Endothelial cell of umbilical vein (primary cell): ENCODE data around the gene SMNDC1. TPM values are rescaled to one million over a fixed set of nuclear protein-coding genes. Genes with fewer than 3 reads are reported as not detected.

ENCODE experiments used
- BruUV-seq: library from RNA; stranded (reverse); fragments of 400-500 nt; replicated peaks from 2 replicates; lab custom pipeline; 2021; lab: Mats Ljungman, UMichigan
- CTCF ChIA-PET: fragments of 300-600, 350-600 bp; sonication (Branson Sonifier 250); formaldehyde crosslinking; loops from one replicate; lab custom pipeline; 2021; ENCODE audit warnings: antibody characterized with exemption, inconsistent platforms; lab: Charles Lee
- POLR2A ChIA-PET: fragments of 300-600, 350-600 bp; sonication (Branson Sonifier 250); formaldehyde crosslinking; loops from one replicate; lab custom pipeline; 2021; ENCODE audit warnings: antibody characterized with exemption, inconsistent platforms; lab: Charles Lee
- DNase-seq: peaks from one replicate; pipeline ENCODE4 v3.0.0-alpha.2; 2011; ENCODE audit warnings: low read depth, low spot score
- FAIRE-seq: peaks from 2 replicates; lab custom pipeline; 2011; peaks lifted over from hg19 to GRCh38; lab: Jason Lieb, UNC
- H2AFZ ChIP-seq: 2 replicates; pipeline ENCODE4 v1.6.0; 2012; ENCODE audit warnings: low read depth, low read length, control low read depth, inconsistent platforms
- H3K27ac ChIP-seq: 2 replicates; pipeline ENCODE4 v1.5.1; 2011; ENCODE audit warnings: low read depth, mild to moderate bottlenecking, control low read depth, low read length, moderate library complexity; ENCODE audit not compliant: insufficient read depth
- H3K27me3 ChIP-seq, 2 experiments: 2 replicates each; pipeline versions ENCODE4 v1.6.0 to v1.6.1; 2011; ENCODE audit warnings: low read length in 2 of 2, mixed read lengths in 1 of 2; ENCODE audit not compliant: control insufficient read depth in 2 of 2, insufficient read depth in 2 of 2
- H3K36me3 ChIP-seq, 2 experiments: 2 replicates in 1 of 2; 3 replicates in 1 of 2; pipeline ENCODE4 v1.5.1; 2011; ENCODE audit warnings: low read length in 2 of 2, mild to moderate bottlenecking in 1 of 2, moderate library complexity in 1 of 2; ENCODE audit not compliant: control insufficient read depth in 2 of 2, insufficient read depth in 2 of 2; ENCODE audit errors: extremely low read depth in 1 of 2
- H3K4me1 ChIP-seq: 3 replicates; pipeline ENCODE4 v1.5.1; 2011; ENCODE audit warnings: mild to moderate bottlenecking, low read length; ENCODE audit not compliant: control insufficient read depth, insufficient read depth; ENCODE audit errors: extremely low read depth
- H3K4me2 ChIP-seq: 2 replicates; pipeline ENCODE4 v1.6.1; 2011; ENCODE audit warnings: low read length, control low read depth, mixed read lengths; ENCODE audit not compliant: insufficient read depth
- H3K4me3 ChIP-seq, 3 experiments: fragments of 200-600 bp in 1 of 3; sonication (generic), shearing (Covaris generic) in 1 of 3; replicated peaks in 1 of 3; 2 replicates each; pipeline ENCODE4 v1.5.1; 2011 to 2016; ENCODE audit warnings: control low read depth in 3 of 3, low read length in 3 of 3, mild to moderate bottlenecking in 2 of 3, inconsistent platforms in 1 of 3, low read depth in 1 of 3, moderate library complexity in 1 of 3; ENCODE audit not compliant: insufficient read depth in 1 of 3
- H3K79me2 ChIP-seq: 2 replicates; pipeline ENCODE4 v1.6.0; 2012; ENCODE audit warnings: low read length, inconsistent platforms; ENCODE audit not compliant: control insufficient read depth, insufficient read depth
- H3K9ac ChIP-seq: replicated peaks from 2 replicates; pipeline ENCODE3; 2011; ENCODE audit warnings: low read length, control low read depth; ENCODE audit not compliant: insufficient read depth; ENCODE audit errors: extremely low read depth
- H3K9me1 ChIP-seq: replicated peaks from 3 replicates; pipeline ENCODE4 v1.6.0; 2011; ENCODE audit warnings: mild to moderate bottlenecking, low read length; ENCODE audit not compliant: control insufficient read depth, insufficient read depth; ENCODE audit errors: extremely low read depth
- H3K9me3 ChIP-seq: replicated peaks from 2 replicates; pipeline ENCODE4 v1.5.1; 2012; ENCODE audit warnings: low read length, inconsistent platforms; ENCODE audit not compliant: control insufficient read depth, insufficient read depth
- H4K20me1 ChIP-seq: replicated peaks from 2 replicates; pipeline ENCODE3; 2011; ENCODE audit warnings: mild to moderate bottlenecking, low read length; ENCODE audit not compliant: control insufficient read depth, insufficient read depth; ENCODE audit errors: extremely low read depth
- EZH2 ChIP-seq: IDR thresholded peaks from 2 replicates; pipeline ENCODE4 v1.6.1; 2012; ENCODE audit warnings: borderline replicate concordance, low read depth, mild to moderate bottlenecking, moderate library complexity, low read length, inconsistent platforms; ENCODE audit not compliant: severe bottlenecking
- FOS ChIP-seq: IDR thresholded peaks from 2 replicates; pipeline ENCODE4 v1.6.1; 2011; ENCODE audit warnings: mild to moderate bottlenecking, low read length, moderate library complexity, borderline replicate concordance; ENCODE audit not compliant: insufficient read depth
- GATA2 ChIP-seq: IDR thresholded peaks from 2 replicates; pipeline ENCODE4 v1.7.0; 2011; ENCODE audit warnings: low read depth, mild to moderate bottlenecking, moderate library complexity, mixed read lengths, low read length; ENCODE audit not compliant: insufficient read length, insufficient read depth
- JUN ChIP-seq: IDR thresholded peaks from 2 replicates; pipeline ENCODE4 v1.6.1; 2011; ENCODE audit warnings: borderline replicate concordance, low read depth; ENCODE audit not compliant: insufficient read length, insufficient read depth
- MYC ChIP-seq: IDR thresholded peaks from one replicate; pipeline ENCODE4 v1.6.1; 2011; ENCODE audit warnings: mild to moderate bottlenecking, low read depth, low read length
- POLR2A ChIP-seq: IDR thresholded peaks from 2 replicates; pipeline ENCODE4 v1.6.1; 2012; ENCODE audit warnings: low read depth, mild to moderate bottlenecking, control low read depth, low read length
- POLR2AphosphoS5 ChIP-seq: IDR thresholded peaks from 2 replicates; pipeline ENCODE4 v1.6.1; 2012; ENCODE audit warnings: low read depth, mild to moderate bottlenecking, control low read depth, low read length, moderate library complexity; ENCODE audit not compliant: insufficient read depth
- dilution Hi-C: fragments of 300-500 bp; cut with MboI; formaldehyde crosslinking; loops from one replicate; pipeline ENCODE4 v1.15.0; 2019; ENCODE audit warnings: low sequenced_read_pairs; ENCODE audit not compliant: extremely low pct_ligation_motif_present
- intact Hi-C: fragments of 100-400 bp; cut with micrococcal nuclease; formaldehyde crosslinking; loops from one replicate; pipeline ENCODE4 v1.10.0; 2022
- polyA plus RNA-seq, 4 experiments: library from polyadenylated mRNA; depleted of rRNA in 3 of 4; stranded (reverse) in 3 of 4; unstranded in 1 of 4; fragments of >200 nt; gene quantifications; 2 replicates each; pipeline versions ENCODE4 v1.2.1 to v1.2.3, GENCODE V29; 2011 to 2012; ENCODE audit warnings: missing spikeins in 1 of 4
- total RNA-seq: library from RNA; stranded (reverse); gene quantifications from 2 replicates; pipeline ENCODE4 v1.2.3, GENCODE V29; 2021
- TF ChIP-seq, protein P1 (sequence below): IDR thresholded peaks from 2 replicates; pipeline ENCODE4 v1.6.1; 2011; ENCODE audit not compliant: insufficient read depth, insufficient read length
- TF ChIP-seq, protein P2 (sequence below), 2 donors: IDR thresholded peaks; 1 replicate in 1 of 2; 2 replicates in 1 of 2; pipeline ENCODE4 v1.5.1; 2011; ENCODE audit warnings: low read length in 2 of 2, mild to moderate bottlenecking in 2 of 2, moderate library complexity in 2 of 2, control low read depth in 1 of 2, inconsistent platforms in 1 of 2, low read depth in 1 of 2; ENCODE audit not compliant: insufficient read depth in 1 of 2; ENCODE audit errors: extremely low read depth in 1 of 2

The SMNDC1 gene
- total and polyA plus RNA-seq, 2 donors (not counting 3 experiments of a cell fraction or from before 2014, with no cell fraction given), result 7.1 to 39.3 TPM

DNA sequence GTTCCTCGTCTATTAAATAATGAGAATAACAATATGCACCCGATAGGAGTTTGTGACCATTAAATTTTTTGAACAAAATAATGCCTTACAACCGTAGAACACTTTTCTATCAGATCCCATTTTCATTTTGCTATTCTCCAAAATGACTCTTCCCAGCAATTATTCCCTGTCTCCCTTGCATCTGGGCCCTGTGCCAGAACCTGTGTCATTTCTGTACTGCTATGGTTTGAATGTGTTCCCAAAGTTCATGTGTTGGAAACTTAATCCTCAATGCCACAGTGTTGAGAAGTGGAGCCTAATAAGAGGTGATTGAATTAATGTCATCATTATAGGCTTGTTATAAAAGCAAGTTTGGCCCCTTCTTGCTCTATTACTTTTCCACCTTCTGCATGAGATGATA, 33.2 kb upstream of the SMNDC1 start:
- POLR2A ChIA-PET, result no interaction called here
- intact Hi-C loops, result no loop called here

More for the DNA sequence above, 33.2 kb upstream of the SMNDC1 start:
- H3K9ac ChIP-seq, result no peak overlapping the region
- peaks cover 8% of the 10 kb centered on the region for H3K4me1 ChIP-seq
- H3K79me2 ChIP-seq, result no peaks in the 10 kb centered on the region
- H3K4me3 ChIP-seq, result no peak overlapping the region
- H3K4me2 ChIP-seq, result no peak overlapping the region
- no peaks in the 10 kb centered on the region for H4K20me1 ChIP-seq
- no peak overlapping the region for H3K27ac ChIP-seq
- dilution Hi-C loops, result no loop called here
- H3K36me3 ChIP-seq, result no peaks in the 10 kb centered on the region
- H3K9me1 ChIP-seq, result no peaks in the 10 kb centered on the region
- CTCF ChIA-PET, result interaction anchor here (1.0 kb wide), 1 partner anchor 15 kb away, joined by 3 read pairs; no protein-coding TSS in a partner anchor
- TF ChIP-seq, protein P1, sequence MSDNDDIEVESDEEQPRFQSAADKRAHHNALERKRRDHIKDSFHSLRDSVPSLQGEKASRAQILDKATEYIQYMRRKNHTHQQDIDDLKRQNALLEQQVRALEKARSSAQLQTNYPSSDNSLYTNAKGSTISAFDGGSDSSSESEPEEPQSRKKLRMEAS, result no peak
- TF ChIP-seq POLR2AphosphoS5 (no peak), FOS (no peak), JUN (no peak), GATA2 (no peak), POLR2A (no peak), EZH2 (no peak), MYC (no peak)
- TF ChIP-seq, protein P2, sequence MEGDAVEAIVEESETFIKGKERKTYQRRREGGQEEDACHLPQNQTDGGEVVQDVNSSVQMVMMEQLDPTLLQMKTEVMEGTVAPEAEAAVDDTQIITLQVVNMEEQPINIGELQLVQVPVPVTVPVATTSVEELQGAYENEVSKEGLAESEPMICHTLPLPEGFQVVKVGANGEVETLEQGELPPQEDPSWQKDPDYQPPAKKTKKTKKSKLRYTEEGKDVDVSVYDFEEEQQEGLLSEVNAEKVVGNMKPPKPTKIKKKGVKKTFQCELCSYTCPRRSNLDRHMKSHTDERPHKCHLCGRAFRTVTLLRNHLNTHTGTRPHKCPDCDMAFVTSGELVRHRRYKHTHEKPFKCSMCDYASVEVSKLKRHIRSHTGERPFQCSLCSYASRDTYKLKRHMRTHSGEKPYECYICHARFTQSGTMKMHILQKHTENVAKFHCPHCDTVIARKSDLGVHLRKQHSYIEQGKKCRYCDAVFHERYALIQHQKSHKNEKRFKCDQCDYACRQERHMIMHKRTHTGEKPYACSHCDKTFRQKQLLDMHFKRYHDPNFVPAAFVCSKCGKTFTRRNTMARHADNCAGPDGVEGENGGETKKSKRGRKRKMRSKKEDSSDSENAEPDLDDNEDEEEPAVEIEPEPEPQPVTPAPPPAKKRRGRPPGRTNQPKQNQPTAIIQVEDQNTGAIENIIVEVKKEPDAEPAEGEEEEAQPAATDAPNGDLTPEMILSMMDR (IDR thresholded peaks at IDR 0.05; ENCODE audit: extremely low read depth in 1 of 2, insufficient read depth in 1 of 2, low read depth in 1 of 2, low read length in 2 of 2), result no peak
- BruUV-seq, result no TSS peak
- no peaks in the 10 kb centered on the region for H3K27me3 ChIP-seq
- no peak overlapping the region for H2AFZ ChIP-seq
- FAIRE-seq, result no peak
- H3K9me3 ChIP-seq, result no peaks in the 10 kb centered on the region
- no peak for DNase-seq
